ENCODE results near the gene PLEKHG7. TPM values are rescaled to one million over a fixed set of nuclear protein-coding genes. Genes with fewer than 3 reads are reported as not detected.
"Not testable (repeated sequence)": the region's sequence is repeated elsewhere in the genome, so short reads cannot be mapped to it uniquely, and the experiment has no call there.

The PLEKHG7 gene, protein sequence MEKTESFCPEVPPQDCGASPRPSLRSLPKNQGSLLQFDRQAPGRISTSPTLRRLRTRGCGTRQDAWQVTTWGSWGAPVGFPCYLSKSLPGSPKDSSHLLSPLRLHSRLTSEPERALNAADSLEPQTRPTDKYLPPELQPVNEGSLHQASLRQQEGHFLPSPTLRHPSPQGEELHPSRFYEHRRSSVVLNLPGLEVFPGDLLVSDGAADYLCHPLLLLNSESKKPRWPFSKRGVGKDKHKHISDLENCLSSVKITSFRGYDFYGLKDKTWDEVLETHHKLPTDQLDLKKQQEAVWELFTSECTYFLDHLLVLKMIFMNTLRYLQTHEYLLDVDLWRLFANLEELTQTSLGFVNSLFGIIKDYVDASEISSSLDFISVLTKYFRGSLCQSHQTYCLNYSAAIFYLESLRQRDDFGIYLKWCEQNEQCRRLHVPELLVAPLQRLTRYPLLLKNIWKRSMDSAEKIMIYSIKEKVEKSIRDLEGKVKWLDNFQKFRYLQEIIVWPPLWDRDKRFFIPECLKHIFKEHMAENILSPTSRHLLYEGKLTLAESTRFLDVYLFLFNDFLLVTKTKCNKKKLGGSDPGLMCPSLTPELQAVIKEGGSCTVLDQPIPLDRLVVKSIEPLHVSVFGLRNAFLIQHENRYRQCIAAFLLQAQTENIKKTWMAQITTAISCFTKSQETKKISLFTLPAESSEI
- polyA plus RNA-seq (not detected in 3 replicates), polyA minus RNA-seq (not detected in 3 replicates)
- not detected for polyA plus RNA-seq (2011; ENCODE audit: low read depth)
- not detected in 2 replicates for polyA plus RNA-seq (2011; cell fraction: cytosol; rRNA removed)
- polyA plus RNA-seq (2011; cell fraction: nucleus; rRNA removed), result not detected in 2 replicates
- polyA plus RNA-seq (2012; ENCODE audit: low replicate concordance), result not detected in 2 replicates
- polyA minus RNA-seq (2011; cell fraction: cytosol; rRNA and poly(A)+ RNA removed), result not detected
- not detected in 2 replicates for polyA minus RNA-seq (2011; cell fraction: nucleus; rRNA and poly(A)+ RNA removed)

DNA sequence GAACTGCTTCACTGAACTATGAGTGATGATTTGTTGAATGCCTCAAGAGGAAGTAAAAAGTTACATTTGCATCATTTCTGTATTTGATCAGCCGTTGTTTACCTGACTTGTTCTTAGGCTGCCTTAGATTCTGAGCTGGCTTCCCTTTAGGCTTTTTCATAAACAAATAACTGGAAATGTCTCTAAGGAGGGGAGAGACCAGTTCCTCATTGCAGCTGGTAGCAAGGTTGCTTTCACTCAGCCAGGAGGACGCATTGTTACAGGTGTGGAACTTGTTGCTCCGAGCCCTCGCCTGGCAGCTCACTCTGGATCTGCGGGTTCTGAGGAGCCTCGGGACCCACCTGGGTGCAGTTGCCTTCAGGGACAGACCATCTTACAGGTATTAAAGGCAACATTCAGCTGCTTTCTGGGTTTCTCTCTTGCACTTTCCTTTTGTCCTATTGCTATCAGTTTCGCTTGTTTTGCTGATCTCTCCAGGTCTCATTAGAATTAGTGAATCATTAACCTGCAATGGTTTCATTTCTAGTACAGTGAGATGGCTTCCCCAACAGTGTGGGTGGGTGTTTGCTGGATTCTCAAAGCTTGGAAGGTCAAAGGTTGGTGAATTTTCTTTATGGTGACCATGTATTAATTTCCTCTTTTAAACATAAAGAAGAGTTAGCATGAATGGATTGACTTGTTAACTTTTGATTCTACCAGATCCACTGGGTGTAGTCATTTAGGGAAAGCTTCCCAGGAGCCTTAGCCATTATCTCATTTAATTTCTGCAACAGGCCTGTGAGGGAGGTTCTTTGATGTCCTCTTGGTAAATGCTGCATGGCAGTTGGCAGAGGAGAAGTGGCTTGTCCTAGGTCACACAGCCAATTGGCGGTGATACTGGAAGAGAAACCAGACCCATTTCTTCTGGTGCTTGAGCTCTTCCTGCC lies at the start of gene PLEKHG7:
TSS of gene PLEKHG7 (plus strand) at position 236 of the 926 bp plus-strand sequence. CDS start 3,643 bp downstream, outside the sequence.
- H3K4me3 ChIP-seq (ENCODE audit: control insufficient read depth in 2 of 3, extremely low read depth in 1 of 3, insufficient read depth in 2 of 3, low read depth in 1 of 3, low read length in 3 of 3), result peak within 1 kb of the TSS in 2 of 3 experiments; percentile 31 to 53
- no peak within 1 kb of the TSS for H3K9ac ChIP-seq (ENCODE audit: control insufficient read depth, extremely low read depth, insufficient read depth, low read length)
- H3K4me2 ChIP-seq (ENCODE audit: control insufficient read depth, extremely low read depth, insufficient read depth, low read depth, low read length), result peak within 1 kb of the TSS; percentile 56
- DNase-seq (ENCODE audit: low read depth, low spot score), result no peak
- H3K9me1 ChIP-seq (ENCODE audit: control insufficient read depth, extremely low read depth, insufficient read depth, low read length), result no peaks in the 10 kb centered on the region
- TF ChIP-seq EZH2 (IDR thresholded peaks at IDR 0.05; ENCODE audit: low read length), result no peak
- TF ChIP-seq, protein P1, sequence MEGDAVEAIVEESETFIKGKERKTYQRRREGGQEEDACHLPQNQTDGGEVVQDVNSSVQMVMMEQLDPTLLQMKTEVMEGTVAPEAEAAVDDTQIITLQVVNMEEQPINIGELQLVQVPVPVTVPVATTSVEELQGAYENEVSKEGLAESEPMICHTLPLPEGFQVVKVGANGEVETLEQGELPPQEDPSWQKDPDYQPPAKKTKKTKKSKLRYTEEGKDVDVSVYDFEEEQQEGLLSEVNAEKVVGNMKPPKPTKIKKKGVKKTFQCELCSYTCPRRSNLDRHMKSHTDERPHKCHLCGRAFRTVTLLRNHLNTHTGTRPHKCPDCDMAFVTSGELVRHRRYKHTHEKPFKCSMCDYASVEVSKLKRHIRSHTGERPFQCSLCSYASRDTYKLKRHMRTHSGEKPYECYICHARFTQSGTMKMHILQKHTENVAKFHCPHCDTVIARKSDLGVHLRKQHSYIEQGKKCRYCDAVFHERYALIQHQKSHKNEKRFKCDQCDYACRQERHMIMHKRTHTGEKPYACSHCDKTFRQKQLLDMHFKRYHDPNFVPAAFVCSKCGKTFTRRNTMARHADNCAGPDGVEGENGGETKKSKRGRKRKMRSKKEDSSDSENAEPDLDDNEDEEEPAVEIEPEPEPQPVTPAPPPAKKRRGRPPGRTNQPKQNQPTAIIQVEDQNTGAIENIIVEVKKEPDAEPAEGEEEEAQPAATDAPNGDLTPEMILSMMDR (optimal IDR thresholded peaks at IDR 0.05 in 1 of 3, IDR thresholded peaks at IDR 0.05 in 1 of 3, conservative IDR thresholded peaks at IDR 0.05 in 1 of 3; ENCODE audit: extremely low read depth in 1 of 3, insufficient read depth in 2 of 3, low read length in 3 of 3), result no peak
- H3K27ac ChIP-seq (ENCODE audit: control insufficient read depth, insufficient read depth, low read length), result no peak within 1 kb of the TSS
- H3K36me3 ChIP-seq (ENCODE audit: control insufficient read depth in 2 of 2, extremely low read depth in 1 of 2, insufficient read depth in 2 of 2, low read length in 2 of 2), result no peaks in the 10 kb centered on the region
- no peaks in the 10 kb centered on the region for H4K20me1 ChIP-seq (ENCODE audit: control insufficient read depth, extremely low read depth, insufficient read depth, low read length)
- dilution Hi-C loops (cut with MboI; ENCODE audit: extremely low pct_ligation_motif_present, low sequenced_read_pairs), result no loop called here
- peak; percentile 77 for FAIRE-seq
- H3K9me3 ChIP-seq (ENCODE audit: control insufficient read depth, low read depth, low read length), result no peaks in the 10 kb centered on the region
- H3K4me1 ChIP-seq (ENCODE audit: control insufficient read depth, extremely low read depth, insufficient read depth, low read length), result no peaks in the 10 kb centered on the region
- H3K27me3 ChIP-seq (ENCODE audit: control insufficient read depth, extremely low read depth, insufficient read depth, low read length), result no peaks in the 10 kb centered on the region
- no peaks in the 10 kb centered on the region for H3K79me2 ChIP-seq (ENCODE audit: control insufficient read depth, insufficient read depth, low read length)
- peak within 1 kb of the TSS; percentile 68 for H2AFZ ChIP-seq (ENCODE audit: control insufficient read depth, low read length)

DNA sequence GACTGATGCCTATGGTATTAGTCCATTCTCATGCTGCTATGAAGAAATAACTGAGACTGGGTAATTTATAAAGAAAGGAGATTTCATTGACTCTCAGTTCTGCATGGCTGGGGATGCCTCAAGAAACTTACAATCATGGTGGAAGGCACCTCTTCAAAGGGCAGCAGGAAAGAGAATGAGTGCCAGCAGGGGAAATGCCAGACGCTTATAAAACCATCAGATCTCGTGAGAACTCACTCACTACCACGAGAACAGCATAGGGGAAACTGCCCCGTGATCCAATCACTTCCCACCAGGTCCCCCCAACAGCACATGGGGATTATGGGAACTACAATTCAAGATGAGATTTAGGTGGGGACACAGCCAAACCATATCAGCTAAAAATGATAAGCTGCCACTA lies 48.5 kb upstream of the PLEKHG7 start:
- H3K9ac ChIP-seq (ENCODE audit: control insufficient read depth, extremely low read depth, insufficient read depth, low read length); H3K79me2 ChIP-seq (ENCODE audit: control insufficient read depth, insufficient read depth, low read length); H3K27ac ChIP-seq (ENCODE audit: control insufficient read depth, insufficient read depth, low read length); H3K9me3 ChIP-seq (ENCODE audit: control insufficient read depth, low read depth, low read length); H2AFZ ChIP-seq (ENCODE audit: control insufficient read depth, low read length); H3K36me3 ChIP-seq (ENCODE audit: control insufficient read depth in 2 of 2, extremely low read depth in 1 of 2, insufficient read depth in 2 of 2, low read length in 2 of 2); H3K4me1 ChIP-seq (ENCODE audit: control insufficient read depth, extremely low read depth, insufficient read depth, low read length); dilution Hi-C loops (cut with MboI; ENCODE audit: extremely low pct_ligation_motif_present, low sequenced_read_pairs); H3K4me3 ChIP-seq (ENCODE audit: control insufficient read depth in 2 of 3, extremely low read depth in 1 of 3, insufficient read depth in 2 of 3, low read depth in 1 of 3, low read length in 3 of 3); H4K20me1 ChIP-seq (ENCODE audit: control insufficient read depth, extremely low read depth, insufficient read depth, low read length); FAIRE-seq; H3K4me2 ChIP-seq (ENCODE audit: control insufficient read depth, extremely low read depth, insufficient read depth, low read depth, low read length); H3K27me3 ChIP-seq (ENCODE audit: control insufficient read depth, extremely low read depth, insufficient read depth, low read length); DNase-seq (ENCODE audit: low read depth, low spot score); H3K9me1 ChIP-seq (ENCODE audit: control insufficient read depth, extremely low read depth, insufficient read depth, low read length): not testable (repeated sequence)
